Hepatocyte (in vitro differentiated cells): Measurements from ENCODE around the gene PCNT. TPM values are rescaled to one million over a fixed set of nuclear protein-coding genes. Genes with fewer than 3 reads are reported as not detected.
A peak's percentile ranks its signal among the peaks of the same experiment; 100 is the strongest.

Source experiments
- DNase-seq: peaks from one replicate; pipeline ENCODE4 v3.0.0-alpha.2; 2016; ENCODE audit warnings: low spot score
- H2AFZ ChIP-seq: fragments of 200-600 bp; sonication (generic); 2 replicates; pipeline ENCODE4 v1.6.0; 2016; ENCODE audit warnings: antibody characterized with exemption, mild to moderate bottlenecking
- H3K27ac ChIP-seq: fragments of 200-600 bp; sonication (generic); 2 replicates; pipeline ENCODE4 v1.5.1; 2016; ENCODE audit warnings: mild to moderate bottlenecking
- H3K27me3 ChIP-seq: fragments of 200-600 bp; sonication (generic); 2 replicates; pipeline ENCODE4 v1.6.1; 2016
- H3K36me3 ChIP-seq: fragments of 200-600 bp; sonication (generic); replicated peaks from 2 replicates; pipeline ENCODE4 v1.5.1; 2016; ENCODE audit warnings: low read depth; ENCODE audit not compliant: insufficient read depth
- H3K4me1 ChIP-seq: fragments of 200-600 bp; sonication (generic); 2 replicates; pipeline ENCODE4 v1.5.1; 2016; ENCODE audit warnings: mild to moderate bottlenecking, moderate library complexity; ENCODE audit not compliant: insufficient read depth
- H3K4me2 ChIP-seq: fragments of 200-600 bp; sonication (generic); 2 replicates; pipeline ENCODE4 v1.6.0; 2016
- H3K4me3 ChIP-seq: fragments of 200-600 bp; sonication (generic); 2 replicates; pipeline ENCODE4 v1.5.1; 2016; ENCODE audit warnings: mild to moderate bottlenecking
- H3K79me2 ChIP-seq: fragments of 200-600 bp; sonication (generic); 2 replicates; pipeline ENCODE4 v1.6.0; 2017; ENCODE audit warnings: mild to moderate bottlenecking
- H3K9me2 ChIP-seq: fragments of 200-600 bp; sonication (generic); replicated peaks from 2 replicates; pipeline ENCODE4 v1.6.0; 2017; ENCODE audit warnings: mild to moderate bottlenecking; ENCODE audit not compliant: insufficient read depth
- H3K9me3 ChIP-seq: fragments of 200-600 bp; sonication (generic); 2 replicates; pipeline ENCODE4 v1.5.1; 2016; ENCODE audit warnings: low read depth, mild to moderate bottlenecking
- H4K20me1 ChIP-seq: fragments of 200-600 bp; sonication (generic); 2 replicates; pipeline ENCODE4 v1.6.0; 2016; ENCODE audit warnings: mild to moderate bottlenecking; ENCODE audit not compliant: insufficient read depth, poor library complexity, severe bottlenecking
- CTCF ChIP-seq: fragments of 200-600 bp; sonication (generic); IDR thresholded peaks from 2 replicates; pipeline ENCODE4 v1.5.1; 2016; ENCODE audit warnings: antibody characterized with exemption, mild to moderate bottlenecking; ENCODE audit not compliant: poor library complexity
- EZH2 ChIP-seq: fragments of 200-600 bp; sonication (generic); IDR thresholded peaks from 2 replicates; pipeline ENCODE4 v1.6.1; 2016; ENCODE audit warnings: antibody characterized with exemption, mild to moderate bottlenecking, borderline replicate concordance
- EZH2phosphoT487 ChIP-seq: fragments of 200-600 bp; sonication (generic); IDR thresholded peaks from one replicate; pipeline ENCODE4 v1.6.1; 2018; ENCODE audit warnings: antibody characterized with exemption, mild to moderate bottlenecking, low read depth, moderate library complexity; ENCODE audit not compliant: unreplicated experiment, severe bottlenecking
- WGBS: methylation state at CpG from one replicate; pipeline ENCODE4 v1.1.6; 2016; ENCODE audit warnings: low lambda C conversion rate; ENCODE audit errors: missing lambda C conversion rate; 5-methylcytosine and 5-hydroxymethylcytosine counted together
- polyA plus RNA-seq: library from polyadenylated mRNA; unstranded; fragments of >200 nt; fragmentation: Nextera tagmentation; extraction: Ambion mirVana; gene quantifications from 2 replicates; pipeline ENCODE4 v1.2.1, GENCODE V29; 2016
- total RNA-seq: library from RNA; depleted of rRNA; stranded (reverse); fragments of >200 nt; gene quantifications from 2 replicates; pipeline ENCODE4 v1.2.3, GENCODE V29; 2014

PCNT gene
- total and polyA plus RNA-seq, 2 experiments from 2014 or later, result 11.5 to 14.3 TPM

DNA sequence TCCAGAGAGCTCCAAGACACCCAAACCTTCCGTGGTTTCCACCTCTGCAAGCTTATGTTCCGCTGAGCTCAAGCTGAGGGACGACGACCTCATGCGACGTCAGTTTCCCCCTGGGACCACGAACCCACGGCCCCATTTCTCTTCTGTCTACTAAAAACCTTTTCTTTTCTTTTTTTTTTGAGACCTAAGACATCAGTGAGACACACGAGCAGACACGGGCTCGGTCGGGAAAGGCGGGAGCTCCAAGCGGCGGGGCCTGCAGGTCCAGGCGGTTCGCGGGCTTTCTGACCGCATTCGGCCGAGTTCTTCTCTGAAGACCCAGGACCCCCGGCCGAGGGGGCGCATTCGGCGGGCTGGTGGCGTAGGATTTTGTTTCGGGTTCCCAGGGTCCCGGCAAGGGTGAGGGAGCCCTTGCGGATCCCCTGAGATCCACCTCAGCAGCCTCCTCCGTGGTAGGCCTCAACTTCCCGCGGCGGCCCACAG is 688 bp upstream of the PCNT start:
- DNase-seq, result peak; percentile 44
- peaks cover 22% of the 10 kb centered on the region for H3K4me1 ChIP-seq
- TF ChIP-seq EZH2phosphoT487 (no peak), EZH2 (no peak), CTCF (no peak)
- H3K27ac ChIP-seq, result peak overlapping the region; percentile 3
- no peaks in the 10 kb centered on the region for H4K20me1 ChIP-seq
- H3K9me2 ChIP-seq, result no peaks in the 10 kb centered on the region
- H3K27me3 ChIP-seq, result no peaks in the 10 kb centered on the region
- no peaks in the 10 kb centered on the region for H3K9me3 ChIP-seq
- WGBS, result under 1% methylated on average over 34 of the region's 34 CpGs
- H3K79me2 ChIP-seq, result peaks cover 64% of the 10 kb centered on the region
- H2AFZ ChIP-seq, result peak overlapping the region; percentile 21
- peak overlapping the region; percentile 44 for H3K4me3 ChIP-seq
- peak overlapping the region; percentile 100 for H3K4me2 ChIP-seq
- no peaks in the 10 kb centered on the region for H3K36me3 ChIP-seq

GRCh38 chr21:46324390-46325072 is 575 bp downstream of the PCNT start:
- WGBS, result 1% methylated on average over 51 of the region's 98 CpGs
- Histone ChIP-seq H3K4me1 (peaks cover 22% of the 10 kb centered on the region), H2AFZ (peak overlapping the region; percentile 99), H3K79me2 (peaks cover 74% of the 10 kb centered on the region), H3K9me3 (no peaks in the 10 kb centered on the region), H3K4me2 (peak overlapping the region; percentile 99), H3K36me3 (no peaks in the 10 kb centered on the region), H3K9me2 (no peaks in the 10 kb centered on the region), H3K4me3 (peak overlapping the region; percentile 98), H3K27me3 (no peaks in the 10 kb centered on the region), H3K27ac (peak overlapping the region; percentile 96), H4K20me1 (no peaks in the 10 kb centered on the region)
- peak; percentile 95 for DNase-seq
- no peak for TF ChIP-seq EZH2phosphoT487
- peak; percentile 28 for TF ChIP-seq CTCF

DNA sequence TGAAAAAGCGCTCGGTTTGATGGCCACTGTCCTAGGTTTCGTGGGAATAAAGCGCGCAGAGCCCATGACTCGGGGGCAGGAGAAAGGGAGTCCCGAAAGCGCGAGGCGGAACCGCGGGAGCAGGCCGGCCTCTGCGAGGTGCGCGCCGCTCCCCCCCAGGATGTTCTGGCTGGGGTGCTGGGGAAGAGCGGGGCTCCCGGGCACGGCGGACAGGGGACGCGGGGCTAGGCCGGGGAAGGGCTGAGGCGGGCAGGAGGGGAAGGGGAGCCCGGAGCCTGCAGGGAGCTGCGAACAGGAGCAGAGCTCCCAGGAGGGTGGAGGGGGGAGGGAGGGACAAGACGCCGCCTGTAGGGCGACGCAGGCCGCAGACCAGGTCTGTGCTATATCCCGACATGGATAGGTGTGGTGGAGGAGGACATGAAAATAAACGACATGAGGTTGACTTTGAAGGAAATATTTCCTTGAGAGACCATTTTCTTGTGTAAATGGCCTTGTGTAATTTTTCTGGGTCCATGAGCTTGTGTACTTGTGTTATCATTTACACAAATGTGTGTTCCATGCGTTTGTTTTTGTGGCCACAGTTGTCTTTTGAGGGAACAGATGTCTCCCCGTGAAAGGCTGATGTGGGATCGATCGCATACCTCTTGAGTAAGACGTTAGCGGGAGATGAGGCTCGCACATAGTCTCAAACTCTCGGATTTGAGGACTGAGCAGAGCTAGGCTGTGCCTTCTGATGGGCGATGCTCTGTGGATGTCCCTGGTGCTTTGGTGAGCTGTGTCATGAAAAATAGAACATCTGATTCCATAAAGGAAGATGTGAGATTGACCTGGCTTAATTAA is 1.3 kb downstream of the PCNT start:
- H3K79me2 ChIP-seq, result peaks cover 78% of the 10 kb centered on the region
- H4K20me1 ChIP-seq, result no peaks in the 10 kb centered on the region
- H2AFZ ChIP-seq, result peak overlapping the region; percentile 99
- H3K4me1 ChIP-seq, result peaks cover 22% of the 10 kb centered on the region
- H3K36me3 ChIP-seq, result no peaks in the 10 kb centered on the region
- H3K27ac ChIP-seq, result peak overlapping the region; percentile 96
- 11% methylated on average over 39 of the region's 43 CpGs for WGBS
- peak overlapping the region; percentile 98 for H3K4me3 ChIP-seq
- TF ChIP-seq CTCF, result peak; percentile 29
- TF ChIP-seq EZH2phosphoT487, result no peak
- H3K9me2 ChIP-seq, result no peaks in the 10 kb centered on the region
- H3K9me3 ChIP-seq, result no peaks in the 10 kb centered on the region
- no peaks in the 10 kb centered on the region for H3K27me3 ChIP-seq
- peak; percentile 79 for DNase-seq
- peak overlapping the region; percentile 99 for H3K4me2 ChIP-seq
